ENCODE data around the gene SMARCAL1. TPM values are rescaled to one million over a fixed set of nuclear protein-coding genes. Genes with fewer than 3 reads are reported as not detected.

Gene SMARCAL1
- total and polyA plus RNA-seq, 9 of the 15 experiments (the other 6 are each of a cell fraction or from before 2014, with no cell fraction given), result 8.2 to 27.9 (median 12.4) TPM

GRCh38 chr2:216498379-216499352 lies 86.4 kb downstream of the SMARCAL1 start, which contains the start of gene RPL37A (continued):
- TF ChIP-seq ZBTB40 (IDR thresholded peaks at IDR 0.05) (peak; percentile 88), ZBTB40 (CRISPR knock-in tag; IDR thresholded peaks at IDR 0.05) (no peak), ARID3B (CRISPR knock-in tag; IDR thresholded peaks at IDR 0.05; ENCODE audit: borderline replicate concordance) (no peak)

All from K562 (cell line).